GM18505 (cell line): ENCODE data around the gene PARG.
"Not testable (repeated sequence)": the region's sequence is repeated elsewhere in the genome, so short reads cannot be mapped to it uniquely, and the experiment has no call there.

Experiments used
- ATAC-seq: cut with Tn5 transposase; IDR thresholded peaks from one replicate; pipeline ENCODE4 v1.9.1; 2021; ENCODE audit not compliant: unreplicated experiment
- POLR2A ChIP-seq: IDR thresholded peaks from 4 replicates; pipeline ENCODE4 v1.6.1; 2011; ENCODE audit warnings: borderline replicate concordance; ENCODE audit not compliant: insufficient read depth, insufficient read length; ENCODE audit errors: extremely low read depth

Gene PARG

GRCh38 chr10:49941447-49942338 lies at the start of gene PARG, which contains the start of gene TIMM23B:
Gene PARG, minus strand, starts transcription at chr10:49942027. Its CDS starts 302 bp downstream, at chr10:49941725.
Gene TIMM23B, plus strand, starts transcription at chr10:49942053. Its CDS starts 142 bp downstream, at chr10:49942195.
- peak; percentile 66 for TF ChIP-seq POLR2A
- peak; percentile 76 for ATAC-seq

GRCh38 chr10:49988376-49988775 lies 46.5 kb upstream of the PARG start, which contains the start of gene AGAP6:
Gene AGAP6, plus strand, starts transcription at chr10:49988406. Its CDS starts 310 bp downstream, at chr10:49988716.
- ATAC-seq: not testable (repeated sequence)

GRCh38 chr10:49987207-49987606 lies 45.4 kb upstream of the PARG start:
- not testable (repeated sequence) for ATAC-seq

- not testable (repeated sequence) for ATAC-seq
Measured at GRCh38 chr10:49977756-49978155, 35.9 kb upstream of the PARG start.

- ATAC-seq: not testable (repeated sequence)
Measured at GRCh38 chr10:49972094-49972493, 30.3 kb upstream of the PARG start.

GRCh38 chr10:49971466-49971865 lies 29.6 kb upstream of the PARG start:
- not testable (repeated sequence) for ATAC-seq

GRCh38 chr10:49970331-49970857 lies 28.6 kb upstream of the PARG start:
- not testable (repeated sequence) for ATAC-seq

- ATAC-seq: not testable (repeated sequence)
Measured at GRCh38 chr10:49953122-49953521, 11.3 kb upstream of the PARG start.

GRCh38 chr10:49952006-49952405 lies 10.2 kb upstream of the PARG start:
- not testable (repeated sequence) for ATAC-seq

GRCh38 chr10:49948737-49949136 lies 6.9 kb upstream of the PARG start:
- not testable (repeated sequence) for ATAC-seq

GRCh38 chr10:49948142-49948541 lies 6.3 kb upstream of the PARG start:
- ATAC-seq: peak; percentile 66

- not testable (repeated sequence) for ATAC-seq
Measured at GRCh38 chr10:49943607-49944006, 1.8 kb upstream of the PARG start.

- ATAC-seq: peak; percentile 3
Measured at GRCh38 chr10:49942339-49942705, 495 bp upstream of the PARG start.

- not testable (repeated sequence) for ATAC-seq
Measured at GRCh38 chr10:49931959-49932728, 9.7 kb downstream of the PARG start.

GRCh38 chr10:49931276-49931675 lies 10.6 kb downstream of the PARG start:
- not testable (repeated sequence) for ATAC-seq

- ATAC-seq: not testable (repeated sequence)
Measured at GRCh38 chr10:49923572-49923971, 18.3 kb downstream of the PARG start.

- not testable (repeated sequence) for ATAC-seq
Measured at GRCh38 chr10:49922041-49922440, 19.8 kb downstream of the PARG start.

- not testable (repeated sequence) for ATAC-seq
Measured at GRCh38 chr10:49917927-49918326, 23.9 kb downstream of the PARG start.

- ATAC-seq: not testable (repeated sequence)
Measured at GRCh38 chr10:49916451-49916850, 25.4 kb downstream of the PARG start.

- not testable (repeated sequence) for ATAC-seq
Measured at GRCh38 chr10:49910295-49910694, 31.5 kb downstream of the PARG start.
